Measurements from ENCODE around the gene WDSUB1.

GRCh38 chr2:159251296-159252173 is 35.0 kb downstream of the WDSUB1 start:
- TF ChIP-seq CTCF (IDR thresholded peaks at IDR 0.05), result no peak
- no peak for TF ChIP-seq REST (IDR thresholded peaks at IDR 0.05; ENCODE audit: insufficient read depth in 1 of 2, low read depth in 2 of 2, low read length in 1 of 2)
- no peak for TF ChIP-seq SIN3A (IDR thresholded peaks at IDR 0.05; ENCODE audit: borderline replicate concordance, insufficient read depth, low read depth, low read length)
- TF ChIP-seq POLR2AphosphoS5 (IDR thresholded peaks at IDR 0.05; ENCODE audit: low read depth, low read length), result no peak
